Activated CD8-positive, alpha-beta memory T cell treated with anti-CD3 and anti-CD28 coated beads, Interleukin-2, amount 10 ng/mL, durations not matched to agents 7 days and 5 days (primary cell): Measurements from ENCODE around the gene DGKI. TPM values are rescaled to one million over a fixed set of nuclear protein-coding genes. Genes with fewer than 3 reads are reported as not detected.

ENCODE experiments used
- ATAC-seq: fragments of 150-1000 bp; cut with Tn5 transposase; one replicate; pipeline ENCODE4 v1.10.0; 2021; ENCODE audit warnings: moderate library complexity
- CTCF ChIA-PET: fragments of 350-600 bp; sonication (Branson Sonifier 250); formaldehyde crosslinking; loops from one replicate; lab custom pipeline; 2021; ENCODE audit warnings: antibody characterized with exemption; lab: Charles Lee
- DNase-seq: peaks from one replicate; pipeline ENCODE4 v3.0.0-alpha.2; 2020
- H3K27ac Mint-ChIP-seq: one replicate; pipeline ENCODE4 v1.8.0; 2021; ENCODE audit warnings: mild to moderate bottlenecking, mixed read lengths
- H3K27me3 Mint-ChIP-seq: one replicate; pipeline ENCODE4 v1.8.0; 2021; ENCODE audit warnings: mixed read lengths
- H3K36me3 Mint-ChIP-seq: one replicate; pipeline ENCODE4 v1.8.0; 2021; ENCODE audit warnings: mild to moderate bottlenecking, mixed read lengths
- H3K4me1 Mint-ChIP-seq: one replicate; pipeline ENCODE4 v1.8.0; 2021; ENCODE audit warnings: mixed read lengths
- H3K4me3 Mint-ChIP-seq: one replicate; pipeline ENCODE4 v1.8.0; 2021; ENCODE audit warnings: mild to moderate bottlenecking, moderate library complexity, mixed read lengths
- H3K9me3 Mint-ChIP-seq: one replicate; pipeline ENCODE4 v1.8.0; 2022; ENCODE audit warnings: low read depth, mixed read lengths
- total RNA-seq, 2 experiments: library from RNA; stranded (reverse); gene quantifications; one replicate each; pipeline ENCODE4 v1.2.3, GENCODE V29; 2021

DGKI gene
- total RNA-seq, 2 experiments from 2014 or later, result 2.2 TPM; not detected in 1

DNA sequence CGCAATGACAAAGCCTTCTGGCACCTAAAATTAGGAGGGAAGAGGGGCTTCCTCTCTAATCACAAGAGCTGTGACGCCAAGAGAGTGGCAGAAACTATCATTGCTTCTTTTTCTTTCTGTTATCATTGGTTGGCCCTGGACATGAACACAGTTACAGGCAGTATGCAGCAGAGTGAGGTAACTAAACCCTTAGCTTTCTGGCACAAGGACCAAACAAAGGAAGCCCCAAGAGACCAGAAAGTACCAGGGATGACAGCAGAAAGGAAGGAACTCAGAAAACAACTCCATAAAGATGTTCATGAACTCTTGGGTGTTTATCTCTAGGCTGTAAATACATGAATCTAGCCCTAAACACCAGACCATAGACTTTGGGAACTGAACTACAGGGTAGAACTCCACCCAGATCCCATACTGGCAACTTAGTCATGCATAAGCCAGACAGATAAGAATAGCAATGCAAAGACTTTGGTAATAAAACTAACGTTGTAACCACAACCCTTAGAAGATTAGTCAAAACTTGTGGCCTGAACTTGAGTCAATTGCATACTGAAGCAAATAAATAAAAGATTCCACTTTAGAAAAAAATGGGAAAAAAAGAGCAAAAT is 307.6 kb downstream of the DGKI start:
- no peaks in the 10 kb centered on the region for H3K36me3 Mint-ChIP-seq
- H3K9me3 Mint-ChIP-seq, result no peaks in the 10 kb centered on the region
- no peaks in the 10 kb centered on the region for H3K27me3 Mint-ChIP-seq
- H3K4me1 Mint-ChIP-seq, result no peaks in the 10 kb centered on the region
- no peak overlapping the region for H3K4me3 Mint-ChIP-seq
- CTCF ChIA-PET, result no interaction called here
- ATAC-seq, result no peak
- no peak overlapping the region for H3K27ac Mint-ChIP-seq
- no peak for DNase-seq

GRCh38 chr7:137538361-137538762 is 308.4 kb downstream of the DGKI start:
- CTCF ChIA-PET, result no interaction called here
- ATAC-seq (no peak), DNase-seq (no peak)
- H3K27me3 Mint-ChIP-seq, result no peaks in the 10 kb centered on the region
- H3K9me3 Mint-ChIP-seq, result no peaks in the 10 kb centered on the region
- no peaks in the 10 kb centered on the region for H3K36me3 Mint-ChIP-seq
- H3K4me3 Mint-ChIP-seq, result no peak overlapping the region
- H3K4me1 Mint-ChIP-seq, result no peaks in the 10 kb centered on the region
- no peak overlapping the region for H3K27ac Mint-ChIP-seq

DNA sequence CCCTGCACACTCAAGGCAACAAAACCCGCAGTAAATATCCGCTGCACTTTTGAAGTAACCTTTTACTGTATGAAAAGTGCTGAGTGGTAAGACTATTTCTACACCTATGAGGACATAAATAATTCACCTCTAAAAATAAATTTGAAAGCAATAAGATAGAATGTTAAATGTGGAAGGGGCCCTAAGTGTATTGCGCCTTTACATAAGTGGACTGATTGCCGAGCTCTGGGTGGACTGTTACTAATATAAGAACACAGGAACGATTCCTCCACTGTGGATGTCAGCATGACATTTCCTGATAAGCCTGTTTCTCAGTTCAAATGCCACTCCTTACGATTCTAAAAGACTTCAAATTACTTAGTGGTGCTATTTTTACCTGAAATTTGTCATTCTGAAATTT is 311.2 kb downstream of the DGKI start:
- H3K27ac Mint-ChIP-seq, result no peak overlapping the region
- no peak for DNase-seq
- H3K9me3 Mint-ChIP-seq, result no peaks in the 10 kb centered on the region
- no peaks in the 10 kb centered on the region for H3K4me1 Mint-ChIP-seq
- CTCF ChIA-PET, result no interaction called here
- no peak for ATAC-seq
- H3K27me3 Mint-ChIP-seq, result no peaks in the 10 kb centered on the region
- H3K4me3 Mint-ChIP-seq, result no peak overlapping the region
- H3K36me3 Mint-ChIP-seq, result no peaks in the 10 kb centered on the region

DNA sequence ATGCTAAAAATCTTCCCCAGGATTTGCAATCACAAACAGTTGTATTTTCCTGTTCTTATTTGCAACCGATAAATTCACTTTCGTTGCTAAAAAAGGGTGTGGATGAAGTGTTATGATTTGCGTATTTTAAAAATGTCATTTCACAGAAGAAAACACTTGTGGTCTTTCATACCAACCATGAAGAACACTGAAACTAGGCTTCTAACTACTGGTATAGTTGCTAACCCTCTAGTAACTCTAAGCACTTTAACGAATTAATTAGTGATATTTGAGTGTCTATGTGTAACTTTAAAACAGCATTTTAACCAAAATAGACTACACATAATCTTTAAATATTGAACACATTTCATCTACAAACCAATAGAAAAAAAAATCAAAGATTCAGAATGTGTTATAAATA is 315.1 kb downstream of the DGKI start:
- DNase-seq (no peak), ATAC-seq (no peak)
- Mint-ChIP-seq H3K9me3 (no peaks in the 10 kb centered on the region), H3K4me3 (no peak overlapping the region), H3K27me3 (no peaks in the 10 kb centered on the region), H3K27ac (no peak overlapping the region), H3K4me1 (no peaks in the 10 kb centered on the region), H3K36me3 (no peaks in the 10 kb centered on the region)
- CTCF ChIA-PET, result no interaction called here

GRCh38 chr7:137527634-137528033 is 319.1 kb downstream of the DGKI start:
- H3K27me3 Mint-ChIP-seq, result no peaks in the 10 kb centered on the region
- H3K9me3 Mint-ChIP-seq, result no peaks in the 10 kb centered on the region
- no peak overlapping the region for H3K27ac Mint-ChIP-seq
- ATAC-seq (no peak), DNase-seq (no peak)
- H3K4me1 Mint-ChIP-seq, result no peaks in the 10 kb centered on the region
- H3K4me3 Mint-ChIP-seq, result no peak overlapping the region
- CTCF ChIA-PET, result no interaction called here
- H3K36me3 Mint-ChIP-seq, result no peaks in the 10 kb centered on the region

DNA sequence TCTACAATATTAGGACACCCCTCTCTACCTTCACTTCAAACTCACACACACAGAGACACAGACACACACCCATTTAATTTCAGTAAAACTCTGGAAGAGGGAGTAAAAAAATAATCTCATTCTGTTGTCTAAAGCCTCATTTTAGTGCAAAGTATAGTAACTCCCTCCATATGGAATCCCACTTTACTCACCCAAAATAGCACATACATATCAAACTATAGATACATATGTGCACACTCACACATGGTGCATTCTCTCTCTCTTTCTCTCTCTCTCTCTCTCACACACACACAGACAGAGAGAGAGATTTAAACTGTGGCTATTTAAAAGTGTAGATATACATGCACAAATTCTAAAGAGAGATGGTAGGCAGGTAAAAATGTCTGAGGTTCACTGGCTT is 323.6 kb downstream of the DGKI start:
- no peaks in the 10 kb centered on the region for H3K9me3 Mint-ChIP-seq
- no peaks in the 10 kb centered on the region for H3K27me3 Mint-ChIP-seq
- DNase-seq (no peak), ATAC-seq (no peak)
- no peak overlapping the region for H3K4me3 Mint-ChIP-seq
- H3K4me1 Mint-ChIP-seq, result no peaks in the 10 kb centered on the region
- no peaks in the 10 kb centered on the region for H3K36me3 Mint-ChIP-seq
- CTCF ChIA-PET, result no interaction called here
- H3K27ac Mint-ChIP-seq, result no peak overlapping the region

DNA sequence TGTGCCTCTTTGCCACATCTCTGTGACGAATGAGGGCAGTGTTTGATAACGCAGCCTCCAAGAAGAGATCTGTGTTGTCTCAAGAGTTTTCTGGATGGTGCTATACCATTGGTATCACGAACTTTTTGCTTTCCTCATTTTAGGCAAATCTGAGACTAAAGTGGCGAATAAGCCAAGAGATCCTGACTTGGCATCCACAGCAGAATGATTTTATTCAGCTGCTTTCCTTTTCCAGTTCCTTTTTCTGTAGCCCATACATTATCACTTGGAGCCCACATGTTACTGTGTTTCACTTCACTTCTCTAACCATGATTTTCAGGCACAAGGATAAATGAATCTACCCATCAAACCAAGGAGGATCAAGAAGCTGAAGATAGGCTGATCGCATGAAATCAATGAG is 325.3 kb downstream of the DGKI start:
- H3K36me3 Mint-ChIP-seq, result no peaks in the 10 kb centered on the region

GRCh38 chr7:137519947-137520346 is 326.8 kb downstream of the DGKI start:
- Mint-ChIP-seq H3K27ac (no peak overlapping the region), H3K36me3 (no peaks in the 10 kb centered on the region), H3K27me3 (no peaks in the 10 kb centered on the region)

More for the DNA sequence above, 325.3 kb downstream of the DGKI start:
- Mint-ChIP-seq H3K27ac (no peak overlapping the region), H3K4me1 (no peaks in the 10 kb centered on the region), H3K27me3 (no peaks in the 10 kb centered on the region), H3K9me3 (no peaks in the 10 kb centered on the region), H3K4me3 (no peak overlapping the region)
- ATAC-seq (no peak), DNase-seq (no peak)
- CTCF ChIA-PET, result no interaction called here

GRCh38 chr7:137519181-137519691 is 327.5 kb downstream of the DGKI start:
- Mint-ChIP-seq H3K27ac (no peak overlapping the region), H3K9me3 (no peaks in the 10 kb centered on the region), H3K36me3 (no peaks in the 10 kb centered on the region), H3K4me1 (no peaks in the 10 kb centered on the region), H3K4me3 (no peak overlapping the region), H3K27me3 (no peaks in the 10 kb centered on the region)
- DNase-seq, result no peak
- CTCF ChIA-PET, result no interaction called here
- no peak for ATAC-seq

More at GRCh38 chr7:137519947-137520346, 326.8 kb downstream of the DGKI start:
- H3K9me3 Mint-ChIP-seq, result no peaks in the 10 kb centered on the region
- CTCF ChIA-PET, result no interaction called here
- no peak overlapping the region for H3K4me3 Mint-ChIP-seq
- DNase-seq, result no peak
- H3K4me1 Mint-ChIP-seq, result no peaks in the 10 kb centered on the region
- ATAC-seq, result no peak

DNA sequence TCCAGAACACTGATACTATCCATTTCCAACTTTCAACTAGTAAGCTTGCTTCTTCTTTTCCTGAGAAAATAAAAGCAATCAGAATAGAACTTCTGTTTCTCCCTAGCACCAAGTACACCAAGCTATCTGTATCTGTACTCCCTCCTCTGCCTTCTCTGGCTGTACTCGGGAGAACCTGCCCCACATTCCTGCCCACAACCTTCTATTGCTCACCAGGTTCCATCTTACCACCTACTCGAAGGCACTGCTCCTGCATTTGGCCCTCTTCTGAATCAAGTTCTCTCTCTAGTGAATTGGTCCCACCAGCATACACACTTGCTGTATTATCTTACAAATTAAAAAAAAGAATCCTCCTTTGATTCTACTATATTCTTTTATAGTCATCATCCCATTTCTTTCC is 333.7 kb downstream of the DGKI start:
- Mint-ChIP-seq H3K27ac (no peak overlapping the region), H3K4me3 (no peak overlapping the region), H3K4me1 (no peaks in the 10 kb centered on the region), H3K27me3 (no peaks in the 10 kb centered on the region), H3K9me3 (no peaks in the 10 kb centered on the region), H3K36me3 (no peaks in the 10 kb centered on the region)
- CTCF ChIA-PET, result no interaction called here
- no peak for DNase-seq
- no peak for ATAC-seq

- no peaks in the 10 kb centered on the region for H3K4me1 Mint-ChIP-seq
- H3K27me3 Mint-ChIP-seq, result no peaks in the 10 kb centered on the region
- CTCF ChIA-PET, result no interaction called here
- DNase-seq, result no peak
- no peak overlapping the region for H3K4me3 Mint-ChIP-seq
- no peaks in the 10 kb centered on the region for H3K9me3 Mint-ChIP-seq
- no peak overlapping the region for H3K27ac Mint-ChIP-seq
- ATAC-seq, result no peak
- no peaks in the 10 kb centered on the region for H3K36me3 Mint-ChIP-seq
Measured at GRCh38 chr7:137507096-137507495, 339.7 kb downstream of the DGKI start.

GRCh38 chr7:137506031-137506430 is 340.7 kb downstream of the DGKI start:
- no peak for ATAC-seq
- H3K4me3 Mint-ChIP-seq, result no peak overlapping the region
- H3K9me3 Mint-ChIP-seq, result no peaks in the 10 kb centered on the region
- no peaks in the 10 kb centered on the region for H3K36me3 Mint-ChIP-seq
- CTCF ChIA-PET, result no interaction called here
- H3K4me1 Mint-ChIP-seq, result no peaks in the 10 kb centered on the region
- no peaks in the 10 kb centered on the region for H3K27me3 Mint-ChIP-seq
- DNase-seq, result no peak
- H3K27ac Mint-ChIP-seq, result no peak overlapping the region

DNA sequence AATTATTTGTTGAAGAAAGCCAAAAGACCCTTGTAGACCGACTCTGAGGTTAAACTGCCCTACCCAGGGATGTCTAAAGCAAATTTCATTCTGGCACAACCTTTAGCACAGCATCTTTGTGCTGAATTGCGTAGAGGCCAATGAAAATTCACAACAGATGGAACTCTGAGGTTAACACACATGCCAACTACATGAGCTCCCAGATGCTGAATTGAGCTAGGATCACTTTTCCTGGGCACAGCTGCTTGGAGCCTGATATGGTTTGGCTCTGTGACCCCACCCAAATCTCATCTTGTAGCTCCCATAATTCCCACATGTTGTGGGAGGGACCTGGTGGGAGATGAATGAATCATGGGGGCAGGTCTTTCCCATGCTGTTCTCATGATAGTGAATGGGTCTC is 345.2 kb downstream of the DGKI start:
- Mint-ChIP-seq H3K4me1 (no peaks in the 10 kb centered on the region), H3K36me3 (no peaks in the 10 kb centered on the region), H3K4me3 (no peak overlapping the region), H3K9me3 (no peaks in the 10 kb centered on the region), H3K27ac (no peak overlapping the region), H3K27me3 (no peaks in the 10 kb centered on the region)
- ATAC-seq (no peak), DNase-seq (no peak)
- CTCF ChIA-PET, result no interaction called here

DNA sequence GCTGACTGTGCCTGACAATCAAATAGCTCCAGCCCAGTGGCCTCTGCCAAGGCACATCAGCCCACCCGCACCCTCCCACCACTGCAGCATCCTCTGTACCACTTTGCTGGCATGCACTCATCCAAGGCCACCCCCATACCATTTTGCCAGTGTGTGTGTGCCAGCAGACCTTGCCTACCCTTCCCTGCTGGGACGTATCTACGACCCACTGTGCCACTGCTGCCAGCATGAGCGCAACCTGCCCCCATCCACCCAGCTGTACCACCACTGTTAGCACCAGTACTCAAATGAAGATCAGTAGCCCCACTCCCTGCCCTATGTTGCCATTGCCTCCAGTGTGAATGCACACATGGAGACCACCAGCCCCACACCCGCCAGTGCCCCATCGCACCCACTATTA is 353.9 kb downstream of the DGKI start:
- DNase-seq (no peak), ATAC-seq (no peak)
- Mint-ChIP-seq H3K27ac (no peak overlapping the region), H3K36me3 (no peaks in the 10 kb centered on the region), H3K27me3 (no peaks in the 10 kb centered on the region), H3K4me3 (no peak overlapping the region), H3K9me3 (peaks cover 6% of the 10 kb centered on the region), H3K4me1 (no peaks in the 10 kb centered on the region)
- CTCF ChIA-PET, result no interaction called here

- H3K4me1 Mint-ChIP-seq, result no peaks in the 10 kb centered on the region
- no peak overlapping the region for H3K4me3 Mint-ChIP-seq
- no peak for DNase-seq
- no peaks in the 10 kb centered on the region for H3K27me3 Mint-ChIP-seq
- H3K27ac Mint-ChIP-seq, result no peak overlapping the region
- CTCF ChIA-PET, result no interaction called here
- no peak for ATAC-seq
- H3K36me3 Mint-ChIP-seq, result no peaks in the 10 kb centered on the region
- peaks cover 3% of the 10 kb centered on the region for H3K9me3 Mint-ChIP-seq
Measured at GRCh38 chr7:137489880-137490279, 356.9 kb downstream of the DGKI start.
